Suprapubic skin (tissue), 4 donors: ENCODE results near the gene ABCA6.
"Not testable (repeated sequence)": the region's sequence is repeated elsewhere in the genome, so short reads cannot be mapped to it uniquely, and the experiment has no call there.

Source experiments
- CTCF ChIP-seq, 2 donors: fragments of 200-600 bp in 1 of 2; fragments of 450-650 bp in 1 of 2; sonication (generic) in 1 of 2; IDR thresholded peaks; one replicate each; pipeline ENCODE4 v1.5.1; 2016 to 2019; ENCODE audit warnings: antibody characterized with exemption in 2 of 2, mild to moderate bottlenecking in 1 of 2, moderate library complexity in 1 of 2
- EP300 ChIP-seq: sonication (generic); formaldehyde crosslinking; IDR thresholded peaks from one replicate; pipeline ENCODE4 v1.6.1; 2017; ENCODE audit warnings: antibody characterized with exemption
- POLR2A ChIP-seq, 2 donors: fragments of 450-650 bp; IDR thresholded peaks; one replicate each; pipeline ENCODE4 v1.6.1; 2017; ENCODE audit warnings: antibody characterized with exemption in 2 of 2, mild to moderate bottlenecking in 2 of 2, moderate library complexity in 2 of 2
- POLR2AphosphoS5 ChIP-seq, 3 donors: sonication (generic); formaldehyde crosslinking; IDR thresholded peaks; one replicate each; pipeline ENCODE4 v1.6.1; 2017; ENCODE audit warnings: antibody characterized with exemption in 3 of 3

GRCh38 chr17:69071233-69071586 is 70.5 kb downstream of the ABCA6 start:
- not testable (repeated sequence) for TF ChIP-seq POLR2AphosphoS5 (IDR thresholded peaks at IDR 0.05); CTCF (IDR thresholded peaks at IDR 0.05); EP300; POLR2A (IDR thresholded peaks at IDR 0.05)
